ENCODE results near the gene TTYH1. TPM values are rescaled to one million over a fixed set of nuclear protein-coding genes. Genes with fewer than 3 reads are reported as not detected.
A peak's percentile ranks its signal among the peaks of the same experiment; 100 is the strongest.

The TTYH1 gene
- total and polyA plus RNA-seq, 9 of the 15 experiments (the other 6 are each of a cell fraction or from before 2014, with no cell fraction given), result 0.08 TPM; not detected in 8

DNA sequence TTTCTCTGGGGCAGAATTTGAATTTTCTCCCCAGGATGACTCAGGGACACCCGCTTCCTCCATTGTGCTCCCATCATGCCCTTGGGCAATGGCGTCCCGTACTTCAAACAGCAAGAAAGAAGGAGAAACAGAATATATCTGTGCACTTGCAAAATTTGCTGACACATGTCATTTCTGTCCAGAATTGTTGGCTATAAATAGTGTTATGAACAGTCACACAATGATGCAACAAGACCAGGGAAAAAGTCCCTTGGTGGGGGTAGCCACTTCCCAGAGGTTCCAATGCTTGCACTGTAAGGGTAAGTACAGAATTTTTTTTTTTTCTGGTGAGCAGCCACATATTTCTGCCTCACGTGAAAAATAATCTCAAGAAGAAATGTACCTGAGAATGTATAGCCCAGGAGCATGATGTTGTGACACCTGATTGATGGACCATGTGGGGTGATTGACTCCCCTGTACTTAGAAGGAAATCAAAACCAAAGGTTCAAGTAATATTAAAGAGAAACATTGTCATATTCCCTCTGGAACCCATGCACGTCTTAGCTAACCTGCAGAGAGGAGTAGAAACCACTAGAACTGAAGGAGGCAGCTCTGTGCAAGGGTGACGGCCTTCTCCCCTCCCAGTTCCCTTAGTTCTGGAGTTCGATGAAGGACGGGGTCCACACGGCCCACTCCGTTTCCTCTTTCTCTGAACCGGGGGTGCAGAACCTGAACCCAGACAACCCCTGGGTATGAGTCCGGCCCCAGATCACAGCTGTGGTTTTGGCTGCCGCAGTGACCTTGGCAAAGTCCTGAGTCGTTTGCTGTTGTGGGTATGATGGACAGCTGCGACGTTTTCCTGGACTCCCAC lies 41.3 kb upstream of the TTYH1 start (continued):
- TF ChIP-seq RFX1 (IDR thresholded peaks at IDR 0.05) (no peak), DPF2 (IDR thresholded peaks at IDR 0.05) (no peak), ARID1B (IDR thresholded peaks at IDR 0.05) (no peak), ZNF445 (CRISPR knock-in tag; IDR thresholded peaks at IDR 0.05; ENCODE audit: low read depth) (no peak), ZNF184 (CRISPR knock-in tag; IDR thresholded peaks at IDR 0.05) (no peak), SP1 (CRISPR knock-in tag; IDR thresholded peaks at IDR 0.05) (no peak), C11orf30 (IDR thresholded peaks at IDR 0.05; ENCODE audit: low read depth) (peak; percentile 94), ZNF133 (CRISPR knock-in tag; IDR thresholded peaks at IDR 0.05) (no peak), BRF1 (IDR thresholded peaks at IDR 0.05; ENCODE audit: borderline replicate concordance, extremely low read depth, insufficient read length) (no peak), EGR1 (conservative IDR thresholded peaks at IDR 0.05) (no peak), MAFF (IDR thresholded peaks at IDR 0.05; ENCODE audit: low read length) (peak; percentile 94), POLR2B (IDR thresholded peaks at IDR 0.05; ENCODE audit: low read depth, partially characterized antibody) (no peak), ETS2 (tag; IDR thresholded peaks at IDR 0.05; ENCODE audit: borderline replicate concordance, poor library complexity, severe bottlenecking) (no peak), ZNF3 (CRISPR knock-in tag; IDR thresholded peaks at IDR 0.05) (no peak), FOXK1 (CRISPR knock-in tag; IDR thresholded peaks at IDR 0.05; ENCODE audit: borderline replicate concordance) (no peak), ZNF143 (CRISPR knock-in tag; IDR thresholded peaks at IDR 0.05) (peak; percentile 48; the same call in 1 of the 2 replicates)
- TF ChIP-seq, protein P1, sequence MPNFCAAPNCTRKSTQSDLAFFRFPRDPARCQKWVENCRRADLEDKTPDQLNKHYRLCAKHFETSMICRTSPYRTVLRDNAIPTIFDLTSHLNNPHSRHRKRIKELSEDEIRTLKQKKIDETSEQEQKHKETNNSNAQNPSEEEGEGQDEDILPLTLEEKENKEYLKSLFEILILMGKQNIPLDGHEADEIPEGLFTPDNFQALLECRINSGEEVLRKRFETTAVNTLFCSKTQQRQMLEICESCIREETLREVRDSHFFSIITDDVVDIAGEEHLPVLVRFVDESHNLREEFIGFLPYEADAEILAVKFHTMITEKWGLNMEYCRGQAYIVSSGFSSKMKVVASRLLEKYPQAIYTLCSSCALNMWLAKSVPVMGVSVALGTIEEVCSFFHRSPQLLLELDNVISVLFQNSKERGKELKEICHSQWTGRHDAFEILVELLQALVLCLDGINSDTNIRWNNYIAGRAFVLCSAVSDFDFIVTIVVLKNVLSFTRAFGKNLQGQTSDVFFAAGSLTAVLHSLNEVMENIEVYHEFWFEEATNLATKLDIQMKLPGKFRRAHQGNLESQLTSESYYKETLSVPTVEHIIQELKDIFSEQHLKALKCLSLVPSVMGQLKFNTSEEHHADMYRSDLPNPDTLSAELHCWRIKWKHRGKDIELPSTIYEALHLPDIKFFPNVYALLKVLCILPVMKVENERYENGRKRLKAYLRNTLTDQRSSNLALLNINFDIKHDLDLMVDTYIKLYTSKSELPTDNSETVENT (CRISPR knock-in tag; IDR thresholded peaks at IDR 0.05), result no peak
- TF ChIP-seq, protein P2, sequence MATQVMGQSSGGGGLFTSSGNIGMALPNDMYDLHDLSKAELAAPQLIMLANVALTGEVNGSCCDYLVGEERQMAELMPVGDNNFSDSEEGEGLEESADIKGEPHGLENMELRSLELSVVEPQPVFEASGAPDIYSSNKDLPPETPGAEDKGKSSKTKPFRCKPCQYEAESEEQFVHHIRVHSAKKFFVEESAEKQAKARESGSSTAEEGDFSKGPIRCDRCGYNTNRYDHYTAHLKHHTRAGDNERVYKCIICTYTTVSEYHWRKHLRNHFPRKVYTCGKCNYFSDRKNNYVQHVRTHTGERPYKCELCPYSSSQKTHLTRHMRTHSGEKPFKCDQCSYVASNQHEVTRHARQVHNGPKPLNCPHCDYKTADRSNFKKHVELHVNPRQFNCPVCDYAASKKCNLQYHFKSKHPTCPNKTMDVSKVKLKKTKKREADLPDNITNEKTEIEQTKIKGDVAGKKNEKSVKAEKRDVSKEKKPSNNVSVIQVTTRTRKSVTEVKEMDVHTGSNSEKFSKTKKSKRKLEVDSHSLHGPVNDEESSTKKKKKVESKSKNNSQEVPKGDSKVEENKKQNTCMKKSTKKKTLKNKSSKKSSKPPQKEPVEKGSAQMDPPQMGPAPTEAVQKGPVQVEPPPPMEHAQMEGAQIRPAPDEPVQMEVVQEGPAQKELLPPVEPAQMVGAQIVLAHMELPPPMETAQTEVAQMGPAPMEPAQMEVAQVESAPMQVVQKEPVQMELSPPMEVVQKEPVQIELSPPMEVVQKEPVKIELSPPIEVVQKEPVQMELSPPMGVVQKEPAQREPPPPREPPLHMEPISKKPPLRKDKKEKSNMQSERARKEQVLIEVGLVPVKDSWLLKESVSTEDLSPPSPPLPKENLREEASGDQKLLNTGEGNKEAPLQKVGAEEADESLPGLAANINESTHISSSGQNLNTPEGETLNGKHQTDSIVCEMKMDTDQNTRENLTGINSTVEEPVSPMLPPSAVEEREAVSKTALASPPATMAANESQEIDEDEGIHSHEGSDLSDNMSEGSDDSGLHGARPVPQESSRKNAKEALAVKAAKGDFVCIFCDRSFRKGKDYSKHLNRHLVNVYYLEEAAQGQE (IDR thresholded peaks at IDR 0.05; ENCODE audit: borderline replicate concordance), result no peak
- TF ChIP-seq, protein P2 (CRISPR knock-in tag; IDR thresholded peaks at IDR 0.05; ENCODE audit: low read depth), result no peak

All from K562 (cell line).